Measurements from ENCODE around the gene PPFIA1.
"Not testable (repeated sequence)": the region's sequence is repeated elsewhere in the genome, so short reads cannot be mapped to it uniquely, and the experiment has no call there.

Gene PPFIA1

GRCh38 chr11:70398834-70399680 is 128.6 kb downstream of the PPFIA1 start:
- DNase-seq, result no peak

DNA sequence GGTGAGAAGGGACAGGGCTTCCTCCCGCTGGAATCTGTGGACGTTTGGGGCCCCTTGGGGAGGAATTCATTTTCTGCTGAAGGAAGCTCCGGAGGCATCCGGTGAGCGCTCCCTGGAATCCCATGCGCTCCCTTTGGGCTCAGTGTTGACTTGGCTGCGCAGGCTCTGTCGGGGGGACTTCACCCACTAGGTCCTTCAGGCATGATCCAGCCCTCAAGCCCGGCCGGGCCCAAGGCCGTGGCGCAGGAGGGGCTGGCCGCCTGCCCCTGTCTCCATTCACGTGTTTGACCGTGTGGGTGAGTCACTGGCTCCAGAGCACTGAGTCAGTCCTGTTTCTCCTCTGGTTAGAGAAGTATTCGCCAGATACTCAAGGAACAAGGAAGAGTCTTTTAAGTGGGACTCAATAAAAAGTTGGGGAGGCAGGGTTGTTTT is 129.2 kb downstream of the PPFIA1 start:
- no peak for DNase-seq

- DNase-seq, result no peak
Measured at GRCh38 chr11:70400643-70401042, 130.2 kb downstream of the PPFIA1 start.

GRCh38 chr11:70402016-70402415 is 131.5 kb downstream of the PPFIA1 start:
- no peak for DNase-seq

- DNase-seq, result no peak
Measured at GRCh38 chr11:70402685-70403084, 132.2 kb downstream of the PPFIA1 start.

- no peak for DNase-seq
Measured at GRCh38 chr11:70404244-70404643, 133.8 kb downstream of the PPFIA1 start.

- DNase-seq, result no peak
Measured at GRCh38 chr11:70405679-70406395, 135.3 kb downstream of the PPFIA1 start.

DNA sequence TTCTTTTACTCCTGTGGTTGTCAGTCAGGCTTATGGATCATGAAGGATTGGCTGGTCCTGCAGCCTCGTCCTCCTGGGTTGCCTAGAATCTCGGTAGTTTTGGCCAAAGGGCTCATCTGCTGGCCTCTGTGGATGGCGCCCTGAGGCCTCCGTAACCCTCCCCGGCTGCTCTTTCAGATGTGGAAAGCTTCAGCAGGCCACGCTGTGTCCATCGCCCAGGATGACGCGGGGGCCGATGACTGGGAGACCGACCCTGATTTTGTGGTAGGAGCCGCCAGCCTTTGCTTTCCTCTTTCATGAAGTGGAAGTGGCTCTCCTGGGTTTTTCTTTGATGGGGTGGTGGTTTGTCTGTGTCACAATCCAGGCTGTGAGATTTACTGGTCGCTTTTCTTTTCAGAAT is 136.6 kb downstream of the PPFIA1 start:
- no peak for DNase-seq

- no peak for DNase-seq
Measured at GRCh38 chr11:70407814-70408213, 137.3 kb downstream of the PPFIA1 start.

DNA sequence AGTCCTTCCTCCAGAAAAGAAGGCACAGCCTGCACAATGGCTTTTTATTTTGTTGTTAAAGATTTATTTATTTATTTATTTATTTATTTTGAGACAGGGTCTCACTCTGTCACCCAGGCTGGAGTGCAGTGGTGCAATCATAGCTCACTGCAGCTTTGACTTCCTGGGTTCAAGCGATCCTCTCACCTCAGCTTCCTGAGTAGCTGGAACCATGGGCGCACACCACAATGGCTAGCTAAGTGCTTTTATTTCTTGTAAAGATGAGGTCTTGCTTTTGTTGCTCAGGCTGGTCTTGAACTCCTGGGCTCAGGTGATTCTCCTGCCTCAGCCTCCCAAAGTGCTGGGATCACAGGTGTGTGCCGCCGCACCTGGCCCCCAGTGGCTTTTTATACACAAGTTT is 137.8 kb downstream of the PPFIA1 start:
- DNase-seq, result not testable (repeated sequence)

DNA sequence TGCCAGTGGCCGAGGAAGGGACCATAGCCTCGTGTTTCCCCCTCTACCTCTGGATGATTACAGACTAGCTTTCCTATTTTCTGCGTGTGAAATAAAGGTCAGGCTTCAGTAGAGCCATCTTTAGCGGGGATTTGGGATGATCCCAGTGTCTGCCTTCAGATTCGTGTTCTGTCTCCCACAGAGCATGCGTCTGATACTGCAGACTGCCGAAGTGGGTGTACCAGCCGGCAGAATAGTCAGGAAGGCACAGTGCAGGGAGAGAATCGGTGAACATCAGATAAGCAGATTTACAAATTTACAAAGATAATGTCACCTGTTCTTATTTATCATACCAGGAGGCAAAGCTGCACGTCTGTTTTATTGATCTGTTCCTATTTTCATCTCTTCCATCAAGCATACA is 138.9 kb downstream of the PPFIA1 start:
- no peak for DNase-seq

DNA sequence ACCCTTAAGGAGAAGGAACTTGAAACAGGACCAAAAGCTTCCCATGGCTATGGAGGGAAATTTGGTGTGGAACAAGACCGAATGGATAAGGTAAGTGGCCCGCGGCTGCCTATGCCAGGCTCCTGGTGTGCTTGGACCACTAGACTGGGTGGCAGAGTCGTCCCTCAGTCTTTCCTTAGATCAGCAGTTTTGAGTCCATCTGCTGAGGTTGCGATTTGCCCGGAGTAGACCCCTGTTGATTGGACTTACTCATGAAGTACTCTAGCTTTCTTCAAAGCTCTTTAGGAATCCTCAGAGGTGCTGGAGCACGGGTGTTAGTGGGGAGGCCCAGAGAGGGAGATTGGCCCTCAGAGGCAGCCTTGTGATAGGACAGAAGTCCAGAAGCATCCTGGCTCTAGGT is 139.4 kb downstream of the PPFIA1 start:
- no peak for DNase-seq

GRCh38 chr11:70410276-70411205 is 140.1 kb downstream of the PPFIA1 start:
- DNase-seq, result no peak

GRCh38 chr11:70411713-70412452 is 141.4 kb downstream of the PPFIA1 start:
- DNase-seq, result no peak

GRCh38 chr11:70413151-70413550 is 142.7 kb downstream of the PPFIA1 start:
- DNase-seq, result no peak

DNA sequence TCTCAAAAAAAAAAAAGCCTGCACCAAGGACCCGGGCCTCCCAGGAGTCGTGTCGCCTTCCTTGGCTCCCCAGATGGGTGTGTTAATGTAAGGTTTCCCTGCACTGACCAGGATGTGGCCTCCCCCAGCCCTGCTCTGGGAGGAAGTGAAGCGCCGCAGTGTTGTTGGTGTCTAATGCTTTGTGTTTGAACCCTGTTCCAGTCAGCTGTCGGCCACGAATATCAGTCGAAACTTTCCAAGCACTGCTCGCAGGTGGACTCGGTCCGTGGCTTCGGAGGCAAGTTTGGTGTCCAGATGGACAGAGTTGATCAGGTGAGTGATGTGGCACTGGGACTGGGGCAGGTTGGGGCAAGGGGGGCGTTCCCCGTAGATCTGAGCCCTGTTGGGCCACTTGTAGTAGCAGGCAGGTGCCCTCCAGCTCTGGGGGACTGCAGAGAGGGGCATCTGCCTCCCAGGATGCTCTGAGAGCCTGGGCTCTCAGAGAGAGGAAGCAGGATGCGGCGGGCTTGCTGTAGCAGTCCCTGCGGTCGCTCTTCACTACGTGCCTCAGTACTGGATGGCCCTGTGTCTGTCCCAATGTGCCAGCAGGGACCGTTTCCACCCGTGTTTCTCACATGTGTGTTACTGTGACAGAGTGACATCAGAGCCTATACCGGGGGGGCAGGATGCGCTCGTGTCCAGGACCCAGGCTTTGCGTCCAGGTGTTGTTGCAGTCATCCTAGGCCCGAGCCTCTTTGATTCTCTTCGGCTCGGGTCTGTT is 144.0 kb downstream of the PPFIA1 start:
- DNase-seq, result no peak

DNA sequence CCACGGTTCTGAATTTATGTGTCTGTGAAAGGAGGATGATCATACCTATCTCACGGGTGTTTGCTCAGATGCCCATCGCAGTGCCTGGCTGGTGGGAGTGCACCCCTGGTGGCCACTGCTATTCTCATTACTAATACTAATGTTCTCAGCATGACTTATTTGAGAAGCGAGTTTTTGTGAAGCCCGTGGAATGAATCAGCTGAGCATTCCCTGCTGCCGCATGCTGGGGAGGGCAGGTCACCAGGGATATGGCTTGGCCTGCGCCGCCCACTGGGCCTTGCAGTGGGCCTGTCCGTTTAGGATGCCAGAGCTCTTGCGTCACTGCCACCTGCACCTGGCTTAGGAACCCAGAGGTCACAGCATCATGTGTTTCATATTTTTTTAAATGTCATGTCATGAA is 144.7 kb downstream of the PPFIA1 start:
- DNase-seq, result no peak

DNA sequence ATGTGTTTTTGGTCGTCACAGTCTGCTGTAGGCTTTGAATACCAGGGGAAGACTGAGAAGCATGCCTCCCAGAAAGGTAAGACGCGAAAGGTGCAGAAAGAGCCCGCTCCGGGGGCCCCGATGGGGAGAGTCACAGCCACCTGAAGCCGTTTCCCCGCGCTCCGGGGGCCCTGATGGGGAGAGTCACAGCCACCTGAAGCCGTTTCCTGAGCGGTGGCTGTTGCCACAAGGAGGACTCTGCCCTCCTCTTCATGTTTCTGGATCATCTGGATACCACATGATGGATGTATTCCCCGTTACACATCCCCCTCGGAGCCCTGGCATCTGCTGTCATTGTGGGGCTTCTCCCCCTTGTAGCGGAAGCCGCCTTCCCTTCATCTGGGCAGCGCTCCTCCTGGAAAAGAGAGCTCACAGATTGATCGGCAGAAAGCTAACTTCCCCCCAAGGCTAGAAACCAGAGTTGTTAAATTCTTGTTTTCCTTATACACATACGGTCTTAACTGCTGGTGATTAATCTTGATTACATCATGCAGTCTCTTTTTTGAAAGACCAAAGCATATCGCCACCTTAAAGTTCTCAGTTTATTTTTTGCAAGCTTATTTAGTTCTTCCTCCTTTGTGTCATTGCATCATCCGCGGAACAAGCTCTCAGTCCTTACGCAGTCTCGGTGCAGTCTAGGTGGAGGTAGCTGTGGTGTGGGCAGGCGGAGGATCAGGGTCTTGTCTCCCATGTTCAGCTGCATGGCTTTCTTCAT is 145.3 kb downstream of the PPFIA1 start:
- DNase-seq, result no peak

DNA sequence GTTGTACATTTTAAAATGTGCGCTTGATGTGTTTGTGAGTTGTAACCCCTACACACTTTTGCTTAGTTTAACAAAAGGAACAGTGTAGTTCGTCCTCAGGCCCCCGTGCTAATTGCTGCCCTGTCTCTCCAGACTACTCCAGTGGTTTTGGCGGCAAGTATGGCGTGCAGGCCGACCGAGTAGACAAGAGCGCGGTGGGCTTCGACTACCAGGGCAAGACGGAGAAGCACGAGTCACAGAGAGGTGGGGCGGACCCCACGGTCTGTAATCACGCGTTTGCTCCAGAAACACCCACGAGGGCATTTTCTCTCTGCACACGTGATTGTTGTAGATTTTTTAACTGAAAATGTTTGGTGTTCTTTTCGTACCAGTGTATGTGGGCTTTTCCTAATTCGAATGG is 146.4 kb downstream of the PPFIA1 start:
- DNase-seq, result no peak

DNA sequence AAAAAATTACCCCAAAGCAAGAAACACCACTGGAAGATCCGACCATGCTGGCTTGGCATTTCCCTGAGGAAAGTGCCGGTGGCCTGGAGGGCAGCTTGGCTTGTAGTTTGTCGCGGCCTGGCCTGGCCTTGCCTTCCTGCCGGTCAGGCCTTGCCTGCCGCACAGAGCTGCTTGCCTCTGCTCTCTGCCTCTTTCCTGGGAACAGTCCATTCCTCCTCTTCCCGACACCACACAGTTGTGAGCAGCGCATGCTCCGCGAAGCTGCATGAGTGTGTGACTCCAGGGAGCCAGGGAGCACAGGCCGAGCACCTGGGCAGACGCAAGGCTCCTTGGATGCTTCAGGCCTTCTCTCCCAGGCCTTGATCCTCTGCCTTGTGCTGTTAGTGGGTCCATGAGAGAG is 147.6 kb downstream of the PPFIA1 start:
- DNase-seq, result no peak

Measured in CD4-positive, alpha-beta T cell treated with Interferon alpha-2 for 1 hour (primary cell).